ENCODE results near the gene ART3.

The ART3 gene, protein sequence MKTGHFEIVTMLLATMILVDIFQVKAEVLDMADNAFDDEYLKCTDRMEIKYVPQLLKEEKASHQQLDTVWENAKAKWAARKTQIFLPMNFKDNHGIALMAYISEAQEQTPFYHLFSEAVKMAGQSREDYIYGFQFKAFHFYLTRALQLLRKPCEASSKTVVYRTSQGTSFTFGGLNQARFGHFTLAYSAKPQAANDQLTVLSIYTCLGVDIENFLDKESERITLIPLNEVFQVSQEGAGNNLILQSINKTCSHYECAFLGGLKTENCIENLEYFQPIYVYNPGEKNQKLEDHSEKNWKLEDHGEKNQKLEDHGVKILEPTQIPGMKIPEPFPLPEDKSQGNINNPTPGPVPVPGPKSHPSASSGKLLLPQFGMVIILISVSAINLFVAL

DNA sequence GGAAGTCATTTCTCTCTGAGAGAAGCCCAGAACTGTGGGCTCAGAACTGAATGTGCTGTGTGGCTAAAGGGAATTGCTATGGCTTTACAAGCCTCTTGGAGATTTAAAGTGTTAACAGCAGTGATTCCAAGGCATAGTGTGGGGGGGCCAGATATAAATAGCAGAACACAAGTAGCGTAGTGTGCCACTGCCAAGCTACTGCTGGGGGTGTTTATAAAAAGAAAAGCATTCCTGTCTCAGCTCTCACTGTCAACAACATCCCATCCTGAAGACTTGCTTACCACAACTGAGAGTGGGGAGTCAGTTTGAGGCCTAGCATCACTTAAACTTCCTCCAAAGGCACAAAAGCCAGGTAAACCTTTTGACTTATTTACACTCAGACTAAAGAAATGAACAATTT is at the start of gene ART3:
ART3 (plus strand) TSS at position 242 of the 400 bp plus-strand sequence. CDS start 1,181 bp downstream, outside the sequence.
- TF ChIP-seq YY1 (IDR thresholded peaks at IDR 0.05; ENCODE audit: low read depth) (no peak), EGR1 (IDR thresholded peaks at IDR 0.05) (no peak), CEBPB (IDR thresholded peaks at IDR 0.05) (no peak), NFIC (IDR thresholded peaks at IDR 0.05) (no peak), TAF1 (IDR thresholded peaks at IDR 0.05; ENCODE audit: low read depth) (no peak), EP300 (IDR thresholded peaks at IDR 0.05; ENCODE audit: borderline replicate concordance) (no peak), RAD21 (IDR thresholded peaks at IDR 0.05; ENCODE audit: low read depth) (no peak), ZBTB7A (IDR thresholded peaks at IDR 0.05; ENCODE audit: low read depth) (no peak), FOXM1 (IDR thresholded peaks at IDR 0.05; ENCODE audit: borderline replicate concordance, low read depth) (no peak), TCF12 (IDR thresholded peaks at IDR 0.05; ENCODE audit: low read depth) (no peak)
- TF ChIP-seq, protein P1, sequence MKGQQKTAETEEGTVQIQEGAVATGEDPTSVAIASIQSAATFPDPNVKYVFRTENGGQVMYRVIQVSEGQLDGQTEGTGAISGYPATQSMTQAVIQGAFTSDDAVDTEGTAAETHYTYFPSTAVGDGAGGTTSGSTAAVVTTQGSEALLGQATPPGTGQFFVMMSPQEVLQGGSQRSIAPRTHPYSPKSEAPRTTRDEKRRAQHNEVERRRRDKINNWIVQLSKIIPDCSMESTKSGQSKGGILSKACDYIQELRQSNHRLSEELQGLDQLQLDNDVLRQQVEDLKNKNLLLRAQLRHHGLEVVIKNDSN (IDR thresholded peaks at IDR 0.05): no peak
- TF ChIP-seq, protein P2, sequence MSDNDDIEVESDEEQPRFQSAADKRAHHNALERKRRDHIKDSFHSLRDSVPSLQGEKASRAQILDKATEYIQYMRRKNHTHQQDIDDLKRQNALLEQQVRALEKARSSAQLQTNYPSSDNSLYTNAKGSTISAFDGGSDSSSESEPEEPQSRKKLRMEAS (IDR thresholded peaks at IDR 0.05): no peak
- TF ChIP-seq, protein P3, sequence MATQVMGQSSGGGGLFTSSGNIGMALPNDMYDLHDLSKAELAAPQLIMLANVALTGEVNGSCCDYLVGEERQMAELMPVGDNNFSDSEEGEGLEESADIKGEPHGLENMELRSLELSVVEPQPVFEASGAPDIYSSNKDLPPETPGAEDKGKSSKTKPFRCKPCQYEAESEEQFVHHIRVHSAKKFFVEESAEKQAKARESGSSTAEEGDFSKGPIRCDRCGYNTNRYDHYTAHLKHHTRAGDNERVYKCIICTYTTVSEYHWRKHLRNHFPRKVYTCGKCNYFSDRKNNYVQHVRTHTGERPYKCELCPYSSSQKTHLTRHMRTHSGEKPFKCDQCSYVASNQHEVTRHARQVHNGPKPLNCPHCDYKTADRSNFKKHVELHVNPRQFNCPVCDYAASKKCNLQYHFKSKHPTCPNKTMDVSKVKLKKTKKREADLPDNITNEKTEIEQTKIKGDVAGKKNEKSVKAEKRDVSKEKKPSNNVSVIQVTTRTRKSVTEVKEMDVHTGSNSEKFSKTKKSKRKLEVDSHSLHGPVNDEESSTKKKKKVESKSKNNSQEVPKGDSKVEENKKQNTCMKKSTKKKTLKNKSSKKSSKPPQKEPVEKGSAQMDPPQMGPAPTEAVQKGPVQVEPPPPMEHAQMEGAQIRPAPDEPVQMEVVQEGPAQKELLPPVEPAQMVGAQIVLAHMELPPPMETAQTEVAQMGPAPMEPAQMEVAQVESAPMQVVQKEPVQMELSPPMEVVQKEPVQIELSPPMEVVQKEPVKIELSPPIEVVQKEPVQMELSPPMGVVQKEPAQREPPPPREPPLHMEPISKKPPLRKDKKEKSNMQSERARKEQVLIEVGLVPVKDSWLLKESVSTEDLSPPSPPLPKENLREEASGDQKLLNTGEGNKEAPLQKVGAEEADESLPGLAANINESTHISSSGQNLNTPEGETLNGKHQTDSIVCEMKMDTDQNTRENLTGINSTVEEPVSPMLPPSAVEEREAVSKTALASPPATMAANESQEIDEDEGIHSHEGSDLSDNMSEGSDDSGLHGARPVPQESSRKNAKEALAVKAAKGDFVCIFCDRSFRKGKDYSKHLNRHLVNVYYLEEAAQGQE (IDR thresholded peaks at IDR 0.05; ENCODE audit: low read depth): no peak

DNA sequence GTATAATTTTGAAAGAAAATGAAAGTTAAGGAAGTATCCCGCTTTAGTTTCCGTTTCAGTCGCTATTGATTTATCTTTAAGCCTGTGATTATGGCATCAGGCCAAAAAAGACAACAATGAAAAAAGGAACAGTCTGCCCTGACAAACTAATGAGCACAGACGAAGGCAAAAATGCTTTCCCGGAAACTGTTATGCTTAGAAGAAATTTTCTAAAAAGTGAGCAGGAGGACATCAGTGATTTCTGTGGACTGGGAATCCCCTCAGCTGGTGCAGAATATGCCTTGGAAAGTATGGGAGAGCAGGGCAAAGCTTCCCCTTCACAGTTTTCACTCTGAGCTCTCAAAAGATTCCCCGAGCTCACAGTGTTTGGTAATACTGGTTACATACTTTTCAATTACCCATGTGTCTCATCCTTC is 46.2 kb upstream of the ART3 start:
- TF ChIP-seq TAF1 (IDR thresholded peaks at IDR 0.05; ENCODE audit: low read depth): no peak
- no peak for TF ChIP-seq ZBTB7A (IDR thresholded peaks at IDR 0.05; ENCODE audit: low read depth)

DNA sequence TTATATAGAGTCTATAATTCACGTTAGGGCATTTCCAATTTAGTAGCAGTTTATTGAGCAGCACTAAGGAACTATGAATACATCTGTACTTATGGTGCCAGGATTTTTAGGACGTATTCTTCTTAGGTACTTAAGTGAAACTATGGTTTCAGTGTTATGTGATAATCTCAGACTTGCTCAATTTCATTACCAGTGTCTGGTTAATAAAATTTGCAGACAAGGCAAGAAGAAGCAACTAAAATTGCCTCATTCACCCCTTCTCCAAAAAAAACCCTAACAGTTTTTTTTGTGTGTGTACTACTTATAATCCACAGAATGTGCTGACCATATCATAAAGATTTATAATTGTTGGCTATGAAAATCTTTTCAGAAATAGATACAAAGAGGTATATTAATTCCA is 45.2 kb upstream of the ART3 start:
- TF ChIP-seq CREB1 (IDR thresholded peaks at IDR 0.05; ENCODE audit: low read depth) (no peak), TAF1 (IDR thresholded peaks at IDR 0.05; ENCODE audit: low read depth) (no peak), FOXM1 (IDR thresholded peaks at IDR 0.05; ENCODE audit: borderline replicate concordance, low read depth) (no peak), CEBPB (IDR thresholded peaks at IDR 0.05) (no peak), TEAD4 (IDR thresholded peaks at IDR 0.05) (no peak)
- TF ChIP-seq, protein P3 (IDR thresholded peaks at IDR 0.05; ENCODE audit: low read depth): no peak
- TF ChIP-seq, protein P2 (IDR thresholded peaks at IDR 0.05): no peak

DNA sequence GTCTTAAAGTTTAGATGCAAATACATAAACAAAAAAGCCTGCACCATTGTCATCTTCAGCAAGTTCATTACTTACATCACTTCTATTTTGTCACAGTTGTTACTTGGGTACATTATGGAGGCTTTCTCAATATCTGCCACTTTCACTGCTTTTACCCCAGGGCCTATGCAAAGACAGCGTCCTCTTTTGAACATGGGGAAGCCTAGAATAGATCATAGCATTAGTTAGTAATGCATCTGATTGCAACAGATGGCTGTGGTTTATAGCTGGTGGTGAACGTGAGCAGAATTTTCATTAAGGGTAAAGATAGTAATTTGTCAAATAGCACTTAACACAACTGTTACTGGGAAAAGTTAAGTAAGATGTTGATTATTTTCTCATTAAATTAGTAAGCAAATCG is 39.4 kb upstream of the ART3 start:
- TF ChIP-seq CREB1 (IDR thresholded peaks at IDR 0.05; ENCODE audit: low read depth) (no peak), CEBPB (IDR thresholded peaks at IDR 0.05) (no peak), TCF12 (IDR thresholded peaks at IDR 0.05; ENCODE audit: low read depth) (no peak), TAF1 (IDR thresholded peaks at IDR 0.05; ENCODE audit: low read depth) (no peak), EGR1 (IDR thresholded peaks at IDR 0.05) (no peak), RAD21 (IDR thresholded peaks at IDR 0.05; ENCODE audit: low read depth) (no peak), EP300 (IDR thresholded peaks at IDR 0.05; ENCODE audit: borderline replicate concordance) (no peak), YY1 (IDR thresholded peaks at IDR 0.05; ENCODE audit: low read depth) (no peak), ZBTB7A (IDR thresholded peaks at IDR 0.05; ENCODE audit: low read depth) (no peak), NFIC (IDR thresholded peaks at IDR 0.05) (no peak)
- TF ChIP-seq, protein P2 (IDR thresholded peaks at IDR 0.05): no peak
- TF ChIP-seq, protein P1 (IDR thresholded peaks at IDR 0.05): no peak

DNA sequence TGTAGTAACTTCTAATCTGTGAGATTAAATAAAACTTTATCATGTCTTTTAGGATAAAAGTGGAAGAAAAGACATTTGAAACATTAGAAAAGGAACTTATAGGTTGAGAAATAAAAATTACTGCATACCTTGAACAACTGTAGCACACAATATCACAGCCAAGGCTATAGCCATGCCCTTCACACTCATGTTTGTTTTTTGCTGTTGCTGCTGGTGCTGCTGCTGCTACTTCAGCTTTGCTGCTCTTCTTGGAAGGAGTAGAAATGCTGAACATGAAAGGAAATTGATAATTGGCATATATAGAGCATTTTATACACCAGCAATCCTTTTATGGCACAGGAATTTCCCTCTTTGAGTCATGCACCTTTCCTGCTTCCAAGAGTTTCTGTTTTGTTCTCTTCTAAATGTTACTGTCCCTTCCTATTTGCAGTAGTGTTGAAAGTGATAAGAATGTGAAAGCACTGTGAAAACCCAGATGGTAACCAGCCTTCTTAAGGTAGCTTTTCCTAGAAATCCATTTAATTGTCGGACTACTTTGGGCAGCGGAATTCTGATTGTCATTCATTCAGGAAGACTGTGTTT is 38.6 kb upstream of the ART3 start, which contains the start of gene CXCL11:
CXCL11 (minus strand) TSS at position 272 of the 582 bp plus-strand sequence; CDS start at position 189, 83 bp downstream.
- TF ChIP-seq EGR1 (IDR thresholded peaks at IDR 0.05) (no peak), TCF12 (IDR thresholded peaks at IDR 0.05; ENCODE audit: low read depth) (no peak), EP300 (IDR thresholded peaks at IDR 0.05; ENCODE audit: borderline replicate concordance) (no peak)
- TF ChIP-seq, protein P2 (IDR thresholded peaks at IDR 0.05): no peak
